Endodermal cell (in vitro differentiated cells): ENCODE results near the gene CLDN19. TPM values are rescaled to one million over a fixed set of nuclear protein-coding genes. Genes with fewer than 3 reads are reported as not detected.
"Not testable (repeated sequence)": the region's sequence is repeated elsewhere in the genome, so short reads cannot be mapped to it uniquely, and the experiment has no call there.

Experiments
- DNase-seq: peaks from one replicate; pipeline ENCODE4 v3.0.0-alpha.2; 2017
- H3K27ac ChIP-seq: 2 replicates; pipeline ENCODE4 v1.5.1; 2013; ENCODE audit warnings: mild to moderate bottlenecking, low read depth, low read length, moderate library complexity
- H3K27me3 ChIP-seq: 2 replicates; pipeline ENCODE4 v1.6.1; 2013; ENCODE audit warnings: mild to moderate bottlenecking, low read length, moderate library complexity; ENCODE audit not compliant: insufficient read depth, control insufficient read depth, poor library complexity, severe bottlenecking
- H3K36me3 ChIP-seq: 2 replicates; pipeline ENCODE4 v1.7.0; 2013; ENCODE audit warnings: mild to moderate bottlenecking, low read length, moderate library complexity; ENCODE audit not compliant: control insufficient read depth, insufficient read depth
- H3K4me1 ChIP-seq: one replicate; pipeline ENCODE4 v1.7.0; 2013; ENCODE audit warnings: low read length; ENCODE audit not compliant: control insufficient read depth, insufficient read depth
- H3K4me3 ChIP-seq: 2 replicates; pipeline ENCODE4 v1.5.1; 2013; ENCODE audit warnings: mild to moderate bottlenecking, low read length, moderate library complexity
- H3K9ac ChIP-seq: 2 replicates; pipeline ENCODE4 v1.6.1; 2013; ENCODE audit warnings: mild to moderate bottlenecking, low read length, moderate library complexity; ENCODE audit not compliant: poor library complexity, severe bottlenecking; ENCODE audit errors: extremely low read depth
- H3K9me3 ChIP-seq: 2 replicates; pipeline ENCODE4 v1.6.1; 2013; ENCODE audit warnings: mild to moderate bottlenecking, low read length, moderate library complexity; ENCODE audit not compliant: control insufficient read depth
- H3K27ac Mint-ChIP-seq: 2 replicates; pipeline ENCODE4 v1.8.0; 2020; ENCODE audit warnings: mixed read lengths
- H3K27me3 Mint-ChIP-seq: 2 replicates; pipeline ENCODE4 v1.8.0; 2021; ENCODE audit warnings: mild to moderate bottlenecking, mixed read lengths; ENCODE audit not compliant: insufficient read depth
- H3K36me3 Mint-ChIP-seq: 2 replicates; pipeline ENCODE4 v1.8.0; 2020; ENCODE audit warnings: low read depth, mixed read lengths
- H3K4me1 Mint-ChIP-seq: 2 replicates; pipeline ENCODE4 v1.8.0; 2020; ENCODE audit warnings: mixed read lengths
- H3K4me3 Mint-ChIP-seq: 2 replicates; pipeline ENCODE4 v1.8.0; 2020; ENCODE audit warnings: mild to moderate bottlenecking, moderate library complexity, mixed read lengths
- H3K9me3 Mint-ChIP-seq: 2 replicates; pipeline ENCODE4 v1.8.0; 2020; ENCODE audit warnings: mild to moderate bottlenecking, mixed read lengths
- CTCF ChIP-seq: fragments of 200-600 bp; sonication (generic); conservative IDR thresholded peaks from 2 replicates; pipeline ENCODE4 v1.5.0; 2021; ENCODE audit warnings: antibody characterized with exemption, mild to moderate bottlenecking
- WGBS, 2 experiments: methylation state at CpG; one replicate each; pipeline versions ENCODE4 v1.1.5 to v1.1.7; 2013; ENCODE audit warnings: missing lambda C conversion rate in 2 of 2, mixed read lengths in 1 of 2; ENCODE audit not compliant: insufficient coverage in 1 of 2, insufficient read length in 1 of 2; 5-methylcytosine and 5-hydroxymethylcytosine counted together
- total RNA-seq, 2 donors: library from RNA; stranded (reverse); fragmentation: NEBNext Ultra II Directional in 1 of 2; extraction: Animal tissue kit (Norgen Biotek cat#: 25700) in 1 of 2; gene quantifications; 2 replicates in 1 of 2; 3 replicates in 1 of 2; pipeline ENCODE4 v1.2.1, GENCODE V29; 2021

Gene CLDN19
- total RNA-seq, 2 donors from 2014 or later = 31.6 to 32.6 TPM

- Histone ChIP-seq H3K4me1 (no peaks in the 10 kb centered on the region), H3K9ac (no peak overlapping the region), H3K27ac (no peak overlapping the region), H3K27me3 (no peaks in the 10 kb centered on the region), H3K36me3 (no peaks in the 10 kb centered on the region), H3K9me3 (no peaks in the 10 kb centered on the region), H3K4me3 (no peak overlapping the region)
- Mint-ChIP-seq H3K4me3 (no peak overlapping the region), H3K4me1 (peaks cover 19% of the 10 kb centered on the region), H3K27me3 (no peaks in the 10 kb centered on the region), H3K36me3 (peaks cover 3% of the 10 kb centered on the region), H3K9me3 (no peaks in the 10 kb centered on the region), H3K27ac (no peak overlapping the region)
- DNase-seq = no peak
- 83% methylated on average over 3 of the region's 3 CpGs; no CpG with 5 or more reads in 1 of the 2 experiments for WGBS, 2 experiments
- peak; percentile 43 for TF ChIP-seq CTCF
Observed at GRCh38 chr1:42730002-42730401, 10.0 kb downstream of the CLDN19 start.

- not testable (repeated sequence) for H3K4me1 Mint-ChIP-seq, H3K4me1 ChIP-seq, H3K4me3 Mint-ChIP-seq, H3K9me3 Mint-ChIP-seq, H3K9me3 ChIP-seq, H3K27ac Mint-ChIP-seq, H3K36me3 ChIP-seq, DNase-seq, H3K9ac ChIP-seq, H3K27ac ChIP-seq, H3K4me3 ChIP-seq, H3K27me3 ChIP-seq, H3K36me3 Mint-ChIP-seq, H3K27me3 Mint-ChIP-seq
- 81 to 96% methylated on average over 3 to 4 of the region's 4 CpGs for WGBS, 2 experiments
Observed at GRCh38 chr1:42725820-42726219, 14.2 kb downstream of the CLDN19 start.

GRCh38 chr1:42723511-42723910, 16.5 kb downstream of the CLDN19 start:
- H3K27me3 ChIP-seq = no peaks in the 10 kb centered on the region
- no peak overlapping the region for H3K27ac ChIP-seq
- H3K9me3 ChIP-seq = no peaks in the 10 kb centered on the region
- peaks cover 2% of the 10 kb centered on the region for H3K9me3 Mint-ChIP-seq
- DNase-seq = no peak
- no peaks in the 10 kb centered on the region for H3K36me3 ChIP-seq
- no peak overlapping the region for H3K9ac ChIP-seq
- peaks cover 1% of the 10 kb centered on the region for H3K36me3 Mint-ChIP-seq
- H3K4me1 Mint-ChIP-seq = peaks cover 9% of the 10 kb centered on the region
- no peaks in the 10 kb centered on the region for H3K27me3 Mint-ChIP-seq
- H3K4me1 ChIP-seq = no peaks in the 10 kb centered on the region
- TF ChIP-seq CTCF = no peak
- H3K4me3 ChIP-seq = no peak overlapping the region
- WGBS, 2 experiments = 76 to 91% methylated on average over 5 to 6 of the region's 6 CpGs
- no peak overlapping the region for H3K4me3 Mint-ChIP-seq
- H3K27ac Mint-ChIP-seq = no peak overlapping the region

GRCh38 chr1:42722403-42722802, 17.6 kb downstream of the CLDN19 start:
- not testable (repeated sequence) for H3K36me3 ChIP-seq, H3K27ac ChIP-seq, DNase-seq, H3K4me1 ChIP-seq, H3K9me3 ChIP-seq, H3K9me3 Mint-ChIP-seq, H3K27me3 Mint-ChIP-seq, H3K27me3 ChIP-seq, H3K4me1 Mint-ChIP-seq, H3K27ac Mint-ChIP-seq, H3K4me3 ChIP-seq, H3K36me3 Mint-ChIP-seq, H3K9ac ChIP-seq, H3K4me3 Mint-ChIP-seq
- 80 to 92% methylated on average over 1 of the region's 2 CpGs for WGBS, 2 experiments
